Thymus (tissue), 11 donors: ENCODE measurements around the gene PITPNB. TPM values are rescaled to one million over a fixed set of nuclear protein-coding genes. Genes with fewer than 3 reads are reported as not detected.

ENCODE experiments used
- DNase-seq, 9 donors: peaks; one replicate each; pipeline ENCODE4 v3.0.0-alpha.2; 2013; ENCODE audit warnings: low spot score in 9 of 9, low read depth in 6 of 9, missing footprints in 1 of 9
- H3K27ac ChIP-seq, 2 donors: one replicate each; pipeline ENCODE4 v1.5.1; 2013; ENCODE audit warnings: control low read depth in 1 of 2, low read depth in 1 of 2, low read length in 1 of 2, mild to moderate bottlenecking in 1 of 2, moderate library complexity in 1 of 2
- H3K27me3 ChIP-seq, 2 donors: one replicate each; pipeline ENCODE4 v1.5.1; 2013; ENCODE audit warnings: low read length in 1 of 2; ENCODE audit not compliant: control insufficient read depth in 2 of 2, insufficient read depth in 1 of 2
- H3K36me3 ChIP-seq, 2 donors: one replicate each; pipeline ENCODE4 v1.5.1; 2013; ENCODE audit warnings: low read length in 1 of 2, mild to moderate bottlenecking in 1 of 2, moderate library complexity in 1 of 2; ENCODE audit not compliant: control insufficient read depth in 2 of 2, insufficient read depth in 2 of 2
- H3K4me1 ChIP-seq, 2 donors: one replicate each; pipeline ENCODE4 v1.5.1; 2013; ENCODE audit warnings: low read length in 2 of 2; ENCODE audit not compliant: control insufficient read depth in 2 of 2, insufficient read depth in 2 of 2
- H3K4me3 ChIP-seq, 2 donors: one replicate each; pipeline ENCODE4 v1.5.1; 2013; ENCODE audit warnings: low read length in 2 of 2, control low read depth in 1 of 2, mild to moderate bottlenecking in 1 of 2
- H3K9me3 ChIP-seq, 2 donors: one replicate each; pipeline ENCODE4 v1.5.1; 2013; ENCODE audit warnings: low read length in 1 of 2, mild to moderate bottlenecking in 1 of 2; ENCODE audit not compliant: control insufficient read depth in 2 of 2, insufficient read depth in 1 of 2
- WGBS: extraction: QIAGEN DNeasy Blood & Tissue Kit; methylation state at CpG from one replicate; pipeline ENCODE4 v1.1.7; 2013; 5-methylcytosine and 5-hydroxymethylcytosine counted together
- polyA plus RNA-seq: library from polyadenylated mRNA; stranded (reverse); fragments of 200-250 nt; gene quantifications from one replicate; pipeline ENCODE4 v1.2.3, GENCODE V29; 2013
- total RNA-seq: library from RNA; stranded (reverse); fragments of 120-200 nt; gene quantifications from one replicate; pipeline ENCODE4 v1.2.4, GENCODE V29; 2013
- donor health status: healthy.

PITPNB gene
- total and polyA plus RNA-seq, 2 donors, result 14.1 to 37.3 TPM

- WGBS, result 97% methylated on average over 3 of the region's 3 CpGs
- DNase-seq, result no peak
These were observed 11.4 kb upstream of the PITPNB start for GRCh38 chr22:27930331-27931060.

GRCh38 chr22:27927608-27928007 is 8.6 kb upstream of the PITPNB start:
- no peak for DNase-seq
- Histone ChIP-seq H3K27ac (no peak overlapping the region), H3K27me3 (no peaks in the 10 kb centered on the region), H3K4me3 (no peak overlapping the region), H3K9me3 (no peaks in the 10 kb centered on the region), H3K4me1 (no peaks in the 10 kb centered on the region), H3K36me3 (peaks cover 0 to 2% of the 10 kb centered on the region in 2 donors)
- WGBS, result 99% methylated on average over 1 of the region's 1 CpG

More at GRCh38 chr22:27930331-27931060, 11.4 kb upstream of the PITPNB start:
- no peak overlapping the region for H3K27ac ChIP-seq
- no peaks in the 10 kb centered on the region for H3K9me3 ChIP-seq
- no peak overlapping the region for H3K4me3 ChIP-seq
- no peaks in the 10 kb centered on the region for H3K27me3 ChIP-seq
- no peaks in the 10 kb centered on the region for H3K36me3 ChIP-seq
- no peaks in the 10 kb centered on the region for H3K4me1 ChIP-seq

GRCh38 chr22:27925331-27925730 is 6.3 kb upstream of the PITPNB start:
- WGBS, result 96% methylated on average over 1 of the region's 1 CpG
- no peak overlapping the region for H3K4me3 ChIP-seq
- H3K27me3 ChIP-seq, result no peaks in the 10 kb centered on the region
- peaks cover 0 to 2% of the 10 kb centered on the region in 2 donors for H3K4me1 ChIP-seq
- no peak for DNase-seq
- no peaks in the 10 kb centered on the region for H3K9me3 ChIP-seq
- H3K36me3 ChIP-seq, result peaks cover 0 to 2% of the 10 kb centered on the region in 2 donors
- no peak overlapping the region for H3K27ac ChIP-seq

GRCh38 chr22:27919942-27920755 is 1.1 kb upstream of the PITPNB start:
- peaks cover 11 to 18% of the 10 kb centered on the region in 2 donors for H3K4me1 ChIP-seq
- peak overlapping the region; percentile 85 to 86 for H3K4me3 ChIP-seq
- peaks cover 0 to 2% of the 10 kb centered on the region in 2 donors for H3K36me3 ChIP-seq
- H3K9me3 ChIP-seq, result no peaks in the 10 kb centered on the region
- no peaks in the 10 kb centered on the region for H3K27me3 ChIP-seq
- 53% methylated on average over 12 of the region's 12 CpGs for WGBS
- peak in 2 of 9 donors; percentile 34 to 36 for DNase-seq
- peak overlapping the region; percentile 93 to 97 for H3K27ac ChIP-seq

- WGBS, result 1% methylated on average over 60 of the region's 60 CpGs
- Histone ChIP-seq H3K36me3 (no peaks in the 10 kb centered on the region), H3K4me1 (peaks cover 11 to 18% of the 10 kb centered on the region in 2 donors), H3K4me3 (peak overlapping the region; percentile 70 to 86), H3K9me3 (no peaks in the 10 kb centered on the region), H3K27me3 (no peaks in the 10 kb centered on the region), H3K27ac (peak overlapping the region; percentile 83 to 96)
- peak in 8 of 9 donors; percentile 20 to 67 (median 28) for DNase-seq
These were observed 475 bp downstream of the PITPNB start for GRCh38 chr22:27918341-27919221.

- peaks cover 11 to 16% of the 10 kb centered on the region in 2 donors for H3K4me1 ChIP-seq
These were observed 3.1 kb downstream of the PITPNB start for GRCh38 chr22:27915986-27916385.

GRCh38 chr22:27913162-27913741 is 5.8 kb downstream of the PITPNB start:
- peaks cover 6 to 15% of the 10 kb centered on the region in 2 donors for H3K36me3 ChIP-seq
- H3K9me3 ChIP-seq, result no peaks in the 10 kb centered on the region
- H3K4me1 ChIP-seq, result peaks cover 6 to 7% of the 10 kb centered on the region in 2 donors
- DNase-seq, result peak in 1 of 9 donors; percentile 16
- no peak overlapping the region for H3K4me3 ChIP-seq
- no peak overlapping the region for H3K27ac ChIP-seq
- no peaks in the 10 kb centered on the region for H3K27me3 ChIP-seq

More at GRCh38 chr22:27915986-27916385, 3.1 kb downstream of the PITPNB start:
- H3K36me3 ChIP-seq, result no peaks in the 10 kb centered on the region
- no peak for DNase-seq
- no peaks in the 10 kb centered on the region for H3K27me3 ChIP-seq
- H3K27ac ChIP-seq, result no peak overlapping the region
- no peaks in the 10 kb centered on the region for H3K9me3 ChIP-seq
- H3K4me3 ChIP-seq, result no peak overlapping the region

- DNase-seq, result no peak
- no peaks in the 10 kb centered on the region for H3K4me1 ChIP-seq
- peaks cover 12 to 22% of the 10 kb centered on the region in 2 donors for H3K36me3 ChIP-seq
These were observed 7.0 kb downstream of the PITPNB start for GRCh38 chr22:27912101-27912500.

More at GRCh38 chr22:27912101-27912500, 7.0 kb downstream of the PITPNB start:
- H3K27me3 ChIP-seq, result no peaks in the 10 kb centered on the region
- no peak overlapping the region for H3K4me3 ChIP-seq
- no peak overlapping the region for H3K27ac ChIP-seq
- H3K9me3 ChIP-seq, result no peaks in the 10 kb centered on the region
